DMS53 treated with DMSO at 0.1 percent for 48 hours (cell line): ENCODE measurements around the gene TRAF3IP3.

Source experiments
- DNase-seq: peaks from one replicate; lab custom pipeline; 2025; ENCODE audit not compliant: unreplicated experiment; lab: John Stamatoyannopoulos, UW

The TRAF3IP3 gene

GRCh38 chr1:209825591-209826434 is 70.0 kb downstream of the TRAF3IP3 start:
- no peak for DNase-seq

- DNase-seq: peak; percentile 95
These were observed 71.8 kb downstream of the TRAF3IP3 start, which contains the start of gene UTP25 for GRCh38 chr1:209827384-209828262. UTP25 (plus strand) TSS chr1:209827972; CDS start chr1:209828064, 92 bp downstream.

- DNase-seq: no peak
These were observed 73.9 kb downstream of the TRAF3IP3 start for GRCh38 chr1:209829716-209830115.

GRCh38 chr1:209830722-209831121 is 74.9 kb downstream of the TRAF3IP3 start:
- DNase-seq: no peak

- DNase-seq: no peak
These were observed 75.8 kb downstream of the TRAF3IP3 start for GRCh38 chr1:209831615-209832014.
